ENCODE measurements around the gene CLIC6. TPM values are rescaled to one million over a fixed set of nuclear protein-coding genes. Genes with fewer than 3 reads are reported as not detected.

Gene CLIC6
- total and polyA plus RNA-seq, 4 donors = 15.1 to 63.9 (median 30.6) TPM

GRCh38 chr21:34687065-34687464 lies 18.3 kb downstream of the CLIC6 start:
- TF ChIP-seq CTCF (IDR thresholded peaks at IDR 0.05; ENCODE audit: control extremely low read depth, extremely low read depth) = no peak
- no peaks in the 10 kb centered on the region for H3K27me3 ChIP-seq (ENCODE audit: control insufficient read depth in 3 of 3, insufficient read depth in 3 of 3, low read length in 2 of 3)
- DNase-seq (no peak), ATAC-seq (ENCODE audit: insufficient read depth, low FRiP score) (no peak)
- H3K27ac ChIP-seq (ENCODE audit: low read depth in 1 of 2, low read length in 1 of 2) = no peak overlapping the region
- 29 to 39% methylated on average over 1 of the region's 1 CpG for WGBS, 2 donors
- H3K9me3 ChIP-seq (ENCODE audit: control insufficient read depth in 4 of 4, insufficient read depth in 3 of 4, low read length in 3 of 4) = peaks cover 0 to under 1% (median 0%) of the 10 kb centered on the region in 4 donors
- no peaks in the 10 kb centered on the region for H3K36me3 ChIP-seq (ENCODE audit: control insufficient read depth in 4 of 4, insufficient read depth in 4 of 4, low read length in 4 of 4)
- H3K9ac ChIP-seq (ENCODE audit: insufficient read depth in 1 of 2, low read length in 2 of 2) = no peak overlapping the region
- H3K4me3 ChIP-seq = no peak overlapping the region
- peaks cover 0 to 3% (median 0%) of the 10 kb centered on the region in 5 donors for H3K4me1 ChIP-seq (ENCODE audit: control insufficient read depth in 5 of 5, insufficient read depth in 5 of 5, low read length in 5 of 5)

- 80 to 88% methylated on average over 2 of the region's 2 CpGs for WGBS, 2 donors
- H3K4me1 ChIP-seq (ENCODE audit: control insufficient read depth in 5 of 5, insufficient read depth in 5 of 5, low read length in 5 of 5) = peaks cover 0 to 3% (median 0%) of the 10 kb centered on the region in 5 donors
- no peaks in the 10 kb centered on the region for H3K36me3 ChIP-seq (ENCODE audit: control insufficient read depth in 4 of 4, insufficient read depth in 4 of 4, low read length in 4 of 4)
- H3K9me3 ChIP-seq (ENCODE audit: control insufficient read depth in 4 of 4, insufficient read depth in 3 of 4, low read length in 3 of 4) = no peaks in the 10 kb centered on the region
- TF ChIP-seq CTCF (IDR thresholded peaks at IDR 0.05; ENCODE audit: control extremely low read depth, extremely low read depth) = no peak
- no peak overlapping the region for H3K4me3 ChIP-seq
- H3K27me3 ChIP-seq (ENCODE audit: control insufficient read depth in 3 of 3, insufficient read depth in 3 of 3, low read length in 2 of 3) = no peaks in the 10 kb centered on the region
- no peak for DNase-seq
- H3K27ac ChIP-seq (ENCODE audit: low read depth in 1 of 2, low read length in 1 of 2) = no peak overlapping the region
- H3K9ac ChIP-seq (ENCODE audit: insufficient read depth in 1 of 2, low read length in 2 of 2) = no peak overlapping the region
- ATAC-seq (ENCODE audit: insufficient read depth, low FRiP score) = no peak
Observed at GRCh38 chr21:34687745-34688144, 19.0 kb downstream of the CLIC6 start.

DNA sequence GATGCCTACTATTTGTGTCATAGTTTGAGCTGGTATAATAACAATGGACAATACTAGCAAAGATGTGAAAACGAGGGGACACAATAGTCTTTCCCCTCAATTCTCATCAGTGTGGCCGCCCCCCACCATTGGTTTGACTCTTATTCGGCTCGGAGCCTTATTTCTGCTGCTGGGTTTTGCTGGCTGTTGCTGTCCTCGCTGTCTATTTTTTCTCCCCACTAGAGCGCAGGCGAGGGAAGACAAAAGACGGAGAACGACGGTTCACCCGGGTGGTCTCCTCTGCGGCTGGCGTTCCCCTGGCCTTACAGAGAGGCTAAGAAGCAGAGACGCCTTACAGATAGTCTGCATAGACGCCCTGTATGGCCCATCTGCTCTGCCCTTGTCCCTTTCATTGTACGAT lies 19.4 kb downstream of the CLIC6 start:
- no peak overlapping the region for H3K4me3 ChIP-seq
- H3K9ac ChIP-seq (ENCODE audit: insufficient read depth in 1 of 2, low read length in 2 of 2) = no peak overlapping the region
- no peak for TF ChIP-seq CTCF (IDR thresholded peaks at IDR 0.05; ENCODE audit: control extremely low read depth, extremely low read depth)
- DNase-seq (peak in 1 of 3 donors; percentile 86), ATAC-seq (ENCODE audit: insufficient read depth, low FRiP score) (no peak)
- H3K4me1 ChIP-seq (ENCODE audit: control insufficient read depth in 5 of 5, insufficient read depth in 5 of 5, low read length in 5 of 5) = peaks cover 0 to 5% (median 0%) of the 10 kb centered on the region in 5 donors
- H3K36me3 ChIP-seq (ENCODE audit: control insufficient read depth in 4 of 4, insufficient read depth in 4 of 4, low read length in 4 of 4) = no peaks in the 10 kb centered on the region
- H3K9me3 ChIP-seq (ENCODE audit: control insufficient read depth in 4 of 4, insufficient read depth in 3 of 4, low read length in 3 of 4) = no peaks in the 10 kb centered on the region
- no peak overlapping the region for H3K27ac ChIP-seq (ENCODE audit: low read depth in 1 of 2, low read length in 1 of 2)
- 53 to 93% methylated on average over 16 of the region's 16 CpGs for WGBS, 2 donors
- H3K27me3 ChIP-seq (ENCODE audit: control insufficient read depth in 3 of 3, insufficient read depth in 3 of 3, low read length in 2 of 3) = no peaks in the 10 kb centered on the region

- Histone ChIP-seq H3K27ac (ENCODE audit: low read depth in 1 of 2, low read length in 1 of 2) (no peak overlapping the region), H3K27me3 (ENCODE audit: control insufficient read depth in 3 of 3, insufficient read depth in 3 of 3, low read length in 2 of 3) (no peaks in the 10 kb centered on the region), H3K9me3 (ENCODE audit: control insufficient read depth in 4 of 4, insufficient read depth in 3 of 4, low read length in 3 of 4) (no peaks in the 10 kb centered on the region), H3K9ac (ENCODE audit: insufficient read depth in 1 of 2, low read length in 2 of 2) (no peak overlapping the region), H3K4me3 (no peak overlapping the region), H3K36me3 (ENCODE audit: control insufficient read depth in 4 of 4, insufficient read depth in 4 of 4, low read length in 4 of 4) (no peaks in the 10 kb centered on the region), H3K4me1 (ENCODE audit: control insufficient read depth in 5 of 5, insufficient read depth in 5 of 5, low read length in 5 of 5) (peaks cover 0 to 6% (median 0%) of the 10 kb centered on the region in 5 donors)
- ATAC-seq (ENCODE audit: insufficient read depth, low FRiP score) = no peak
- WGBS, 2 donors = 93 to 95% methylated on average over 5 of the region's 5 CpGs
- DNase-seq = no peak
- no peak for TF ChIP-seq CTCF (IDR thresholded peaks at IDR 0.05; ENCODE audit: control extremely low read depth, extremely low read depth)
Observed at GRCh38 chr21:34688715-34689114, 19.9 kb downstream of the CLIC6 start.
